NOMO-1 treated with DMSO at 0.1 percent for 48 hours (cell line): ENCODE measurements around the gene STRC.
"Not testable (repeated sequence)": the region's sequence is repeated elsewhere in the genome, so short reads cannot be mapped to it uniquely, and the experiment has no call there.

ENCODE experiments used
- DNase-seq: peaks from one replicate; lab custom pipeline; 2025; ENCODE audit not compliant: unreplicated experiment; lab: John Stamatoyannopoulos, UW

Gene STRC

DNA sequence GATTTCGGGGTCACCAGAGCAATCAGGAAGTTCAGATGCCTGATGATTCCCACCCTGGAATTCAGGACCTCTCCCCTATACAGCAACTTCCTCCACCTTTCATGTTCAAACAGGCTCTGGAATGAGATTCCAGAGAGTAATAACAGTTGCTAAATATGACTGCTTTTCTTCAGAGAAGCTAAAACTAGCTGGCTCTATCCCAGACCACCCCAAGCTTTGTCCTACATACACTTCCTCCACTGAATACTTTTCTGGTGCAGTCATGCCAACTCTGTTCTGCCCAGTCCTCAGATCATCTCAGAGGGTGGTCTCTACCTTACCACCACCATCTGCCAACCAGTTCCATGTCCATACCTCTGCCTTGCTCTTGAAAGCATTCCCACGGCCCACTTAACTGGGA, 52.0 kb downstream of the STRC start:
- not testable (repeated sequence) for DNase-seq

DNA sequence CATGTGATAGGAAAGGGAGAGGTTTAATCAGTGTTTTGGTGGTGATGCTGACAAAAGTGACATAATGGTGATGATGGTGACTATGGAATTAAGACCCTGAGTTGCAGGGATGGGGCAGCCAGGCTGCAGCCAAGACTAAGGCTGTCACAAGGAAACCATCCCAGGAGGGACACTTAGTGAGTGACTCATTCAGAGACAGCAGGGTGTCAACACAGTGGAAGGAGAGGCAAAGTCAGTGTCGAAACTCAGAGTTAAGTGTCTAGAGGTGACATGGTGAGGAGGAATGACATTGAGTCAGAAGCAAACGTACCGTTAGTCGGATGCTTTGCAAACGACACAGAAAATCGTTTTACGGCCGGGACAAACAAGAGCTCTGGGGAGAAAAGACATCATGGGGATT, 54.8 kb downstream of the STRC start:
- DNase-seq: not testable (repeated sequence)

DNA sequence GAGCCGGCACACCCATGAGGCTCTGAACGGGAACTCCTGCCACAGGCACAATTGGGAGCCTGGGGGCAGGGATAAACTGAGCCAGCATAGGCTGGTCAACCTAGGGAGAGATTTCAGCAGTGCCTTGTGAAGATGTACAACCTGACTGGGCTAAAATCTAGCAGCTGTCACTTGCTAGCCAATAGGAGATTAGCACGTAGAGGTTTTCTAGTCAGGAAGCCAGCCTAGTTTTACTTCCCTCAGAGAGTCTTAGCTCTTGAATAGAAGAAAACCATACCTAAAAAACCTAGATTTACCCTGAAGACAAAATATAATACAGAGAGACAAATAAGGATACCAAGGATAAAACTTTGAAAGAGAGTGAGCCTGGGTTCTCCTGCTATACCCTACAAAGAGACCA, 55.8 kb downstream of the STRC start:
- DNase-seq: not testable (repeated sequence)

DNA sequence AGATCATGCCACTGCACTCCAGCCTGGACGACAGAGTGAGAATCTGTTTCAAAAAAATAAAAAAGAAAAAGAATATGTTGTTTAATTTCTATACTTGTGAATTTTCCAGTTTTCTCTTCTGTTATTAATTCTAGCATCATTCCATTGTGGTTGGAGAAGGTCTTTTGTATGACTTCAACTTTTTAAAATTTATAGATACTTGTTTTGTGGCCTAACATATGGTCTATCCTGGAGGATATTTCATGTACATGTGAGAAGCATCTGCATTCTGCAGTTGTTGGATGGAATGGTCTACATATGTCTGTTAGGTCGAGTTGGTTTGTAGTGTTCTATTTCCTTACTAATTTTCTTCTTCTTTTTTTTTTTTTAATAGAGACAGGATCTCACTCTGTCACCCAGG, 65.6 kb downstream of the STRC start:
- DNase-seq: no peak

DNA sequence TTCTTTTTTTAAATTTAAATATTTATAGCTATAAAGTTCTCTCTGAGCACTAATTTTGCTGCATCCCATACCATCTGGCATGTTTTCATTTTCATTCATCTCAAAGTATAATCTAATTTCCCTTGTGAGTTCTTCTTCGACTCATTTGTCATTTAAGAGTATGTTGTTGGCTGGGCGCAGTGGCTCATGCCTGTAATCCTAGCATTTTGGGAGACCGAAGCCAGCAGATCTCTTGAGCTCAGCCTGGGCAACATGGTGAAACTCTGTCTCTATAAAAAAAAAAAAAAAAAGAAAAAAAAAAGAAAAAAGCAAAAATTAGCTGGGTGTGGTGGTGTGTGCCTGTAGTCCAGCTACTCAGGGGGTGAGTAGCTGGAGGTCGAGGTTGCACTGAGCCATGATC, 66.3 kb downstream of the STRC start:
- no peak for DNase-seq

DNA sequence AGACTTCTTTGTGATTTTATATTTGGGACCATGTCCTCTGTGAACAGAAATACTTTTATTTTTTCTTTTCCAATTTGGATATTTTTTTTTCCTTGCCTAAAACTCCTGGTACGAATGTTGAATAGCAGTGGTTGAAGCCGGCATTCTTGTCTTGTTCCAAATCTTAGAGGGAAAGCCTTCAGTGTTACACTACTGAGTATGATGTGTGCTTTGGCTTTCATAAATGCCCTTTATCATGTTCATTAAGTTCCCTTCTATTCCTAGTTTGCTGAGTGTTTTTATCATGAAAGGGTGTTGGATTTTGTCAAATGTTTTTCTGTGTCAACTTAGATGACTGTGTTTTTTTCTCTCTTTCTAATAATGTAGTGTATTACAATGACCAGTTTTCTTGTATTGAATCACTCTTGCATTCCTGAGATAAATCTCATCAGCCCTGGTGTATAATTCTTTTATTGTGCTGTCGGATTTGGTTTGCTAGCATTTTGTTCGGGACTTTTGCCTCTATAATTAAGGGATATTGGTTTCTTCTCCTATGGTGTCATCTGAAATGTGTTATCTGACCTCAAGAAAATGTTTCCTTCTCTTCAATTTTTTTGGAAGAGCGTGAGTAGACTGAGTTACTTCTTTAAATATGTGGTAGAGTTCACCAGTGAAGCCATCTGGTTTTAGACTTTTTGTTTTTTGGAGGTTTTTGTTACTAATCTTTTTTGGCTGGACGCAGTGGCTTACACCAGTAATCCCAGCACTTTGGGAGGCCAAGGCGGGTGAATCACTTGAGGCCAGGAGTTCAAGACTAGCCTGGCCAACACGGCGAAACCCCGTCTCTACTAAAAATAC, 67.9 kb downstream of the STRC start:
- no peak for DNase-seq
